ENCODE measurements around the gene EPAS1. TPM values are rescaled to one million over a fixed set of nuclear protein-coding genes. Genes with fewer than 3 reads are reported as not detected.

The EPAS1 gene
- polyA plus RNA-seq, 1 of the 3 experiments (the other 2 are of a cell fraction): 69.2 TPM

GRCh38 chr2:46428911-46429436, 131.8 kb downstream of the EPAS1 start:
- WGBS (ENCODE audit: low lambda C conversion rate): 89% methylated on average over 16 of the region's 22 CpGs
- Histone ChIP-seq H3K36me3 (replicated peaks in 1 of 2; ENCODE audit: control insufficient read depth in 1 of 2, insufficient read depth in 2 of 2, low read length in 1 of 2) (no peaks in the 10 kb centered on the region), H3K27ac (ENCODE audit: low read depth in 2 of 2, low read length in 1 of 2) (no peak overlapping the region), H3K4me3 (ENCODE audit: low read depth in 2 of 2, low read length in 1 of 2) (no peak overlapping the region), H4K20me1 (ENCODE audit: insufficient read depth) (no peaks in the 10 kb centered on the region), H3K4me1 (ENCODE audit: control insufficient read depth in 1 of 2, insufficient read depth in 2 of 2, low read depth in 1 of 2, low read length in 1 of 2) (peaks cover 0 to 6% of the 10 kb centered on the region in 2 experiments; a peak in 1 of 4 replicates), H3K79me2 (ENCODE audit: insufficient read depth) (no peaks in the 10 kb centered on the region), H2AFZ (ENCODE audit: low read depth) (no peak overlapping the region), H3K9me3 (peaks cover 5% of the 10 kb centered on the region; the same call in 1 of the 2 replicates), H3K4me2 (no peak overlapping the region), H3K9ac (no peak overlapping the region), H3K27me3 (ENCODE audit: insufficient read depth) (no peaks in the 10 kb centered on the region), H3K9me2 (no peaks in the 10 kb centered on the region), H3F3A (replicated peaks; ENCODE audit: insufficient read depth) (no peaks in the 10 kb centered on the region)
- POLR2A ChIA-PET: no interaction called here
- TF ChIP-seq, protein P1, sequence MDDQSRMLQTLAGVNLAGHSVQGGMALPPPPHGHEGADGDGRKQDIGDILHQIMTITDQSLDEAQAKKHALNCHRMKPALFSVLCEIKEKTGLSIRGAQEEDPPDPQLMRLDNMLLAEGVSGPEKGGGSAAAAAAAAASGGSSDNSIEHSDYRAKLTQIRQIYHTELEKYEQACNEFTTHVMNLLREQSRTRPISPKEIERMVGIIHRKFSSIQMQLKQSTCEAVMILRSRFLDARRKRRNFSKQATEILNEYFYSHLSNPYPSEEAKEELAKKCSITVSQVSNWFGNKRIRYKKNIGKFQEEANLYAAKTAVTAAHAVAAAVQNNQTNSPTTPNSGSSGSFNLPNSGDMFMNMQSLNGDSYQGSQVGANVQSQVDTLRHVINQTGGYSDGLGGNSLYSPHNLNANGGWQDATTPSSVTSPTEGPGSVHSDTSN (IDR thresholded peaks at IDR 0.05): no peak
- no peak for TF ChIP-seq CHD2 (IDR thresholded peaks at IDR 0.05; ENCODE audit: low read length, partially characterized antibody)
- TF ChIP-seq EZH2phosphoT487 (IDR thresholded peaks at IDR 0.05; ENCODE audit: borderline replicate concordance, low read depth): no peak
- TF ChIP-seq JUND (IDR thresholded peaks at IDR 0.05): no peak
- TF ChIP-seq GABPA (IDR thresholded peaks at IDR 0.05; ENCODE audit: low read depth): no peak
- TF ChIP-seq RCOR1 (IDR thresholded peaks at IDR 0.05; ENCODE audit: low read length): no peak
- TF ChIP-seq TEAD4 (IDR thresholded peaks at IDR 0.05; ENCODE audit: borderline replicate concordance, insufficient read depth): no peak
- no peak for TF ChIP-seq FOSL2 (IDR thresholded peaks at IDR 0.05; ENCODE audit: borderline replicate concordance, low read depth)
- TF ChIP-seq EP300 (IDR thresholded peaks at IDR 0.05; ENCODE audit: borderline replicate concordance in 1 of 2, low read depth in 1 of 2, low read length in 1 of 2): no peak
- no peak for TF ChIP-seq YY1 (IDR thresholded peaks at IDR 0.05; ENCODE audit: low read depth)
- TF ChIP-seq ZBTB33 (IDR thresholded peaks at IDR 0.05; ENCODE audit: borderline replicate concordance, low read depth): no peak
- no peak for TF ChIP-seq MEF2A (IDR thresholded peaks at IDR 0.05; ENCODE audit: borderline replicate concordance, low read depth)
- TF ChIP-seq MAX (IDR thresholded peaks at IDR 0.05; ENCODE audit: low read depth): no peak
- TF ChIP-seq SIN3A (IDR thresholded peaks at IDR 0.05; ENCODE audit: borderline replicate concordance, low read depth, low read length): no peak
- TF ChIP-seq, protein P2, sequence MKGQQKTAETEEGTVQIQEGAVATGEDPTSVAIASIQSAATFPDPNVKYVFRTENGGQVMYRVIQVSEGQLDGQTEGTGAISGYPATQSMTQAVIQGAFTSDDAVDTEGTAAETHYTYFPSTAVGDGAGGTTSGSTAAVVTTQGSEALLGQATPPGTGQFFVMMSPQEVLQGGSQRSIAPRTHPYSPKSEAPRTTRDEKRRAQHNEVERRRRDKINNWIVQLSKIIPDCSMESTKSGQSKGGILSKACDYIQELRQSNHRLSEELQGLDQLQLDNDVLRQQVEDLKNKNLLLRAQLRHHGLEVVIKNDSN (IDR thresholded peaks at IDR 0.05; ENCODE audit: borderline replicate concordance, low read depth): no peak
- no peak for TF ChIP-seq NRF1 (IDR thresholded peaks at IDR 0.05; ENCODE audit: low read depth, low read length)
- TF ChIP-seq RAD21 (IDR thresholded peaks at IDR 0.05; ENCODE audit: low read length): no peak
- no peak for DNase-seq
- CTCF ChIA-PET: interaction anchor here (1.4 kb wide), 1 partner anchor 32 kb away, joined by 4 read pairs; no protein-coding TSS in a partner anchor
